Measurements from ENCODE around the gene SALL3.

Gene SALL3

GRCh38 chr18:78967692-78968091 lies 11.9 kb upstream of the SALL3 start:
- no peak overlapping the region for H3K4me3 ChIP-seq (ENCODE audit: low read length)
- H3K27ac ChIP-seq (ENCODE audit: low read depth, low read length) = no peak overlapping the region
- H3K4me1 ChIP-seq (ENCODE audit: control insufficient read depth, insufficient read depth, low read length) = no peaks in the 10 kb centered on the region
- no peak overlapping the region for H3K9ac ChIP-seq (ENCODE audit: low read length)
- H3K36me3 ChIP-seq (ENCODE audit: control insufficient read depth, insufficient read depth, low read length) = no peaks in the 10 kb centered on the region
- H3K27me3 ChIP-seq (ENCODE audit: control insufficient read depth, insufficient read depth, low read length) = peaks cover 5% of the 10 kb centered on the region

DNA sequence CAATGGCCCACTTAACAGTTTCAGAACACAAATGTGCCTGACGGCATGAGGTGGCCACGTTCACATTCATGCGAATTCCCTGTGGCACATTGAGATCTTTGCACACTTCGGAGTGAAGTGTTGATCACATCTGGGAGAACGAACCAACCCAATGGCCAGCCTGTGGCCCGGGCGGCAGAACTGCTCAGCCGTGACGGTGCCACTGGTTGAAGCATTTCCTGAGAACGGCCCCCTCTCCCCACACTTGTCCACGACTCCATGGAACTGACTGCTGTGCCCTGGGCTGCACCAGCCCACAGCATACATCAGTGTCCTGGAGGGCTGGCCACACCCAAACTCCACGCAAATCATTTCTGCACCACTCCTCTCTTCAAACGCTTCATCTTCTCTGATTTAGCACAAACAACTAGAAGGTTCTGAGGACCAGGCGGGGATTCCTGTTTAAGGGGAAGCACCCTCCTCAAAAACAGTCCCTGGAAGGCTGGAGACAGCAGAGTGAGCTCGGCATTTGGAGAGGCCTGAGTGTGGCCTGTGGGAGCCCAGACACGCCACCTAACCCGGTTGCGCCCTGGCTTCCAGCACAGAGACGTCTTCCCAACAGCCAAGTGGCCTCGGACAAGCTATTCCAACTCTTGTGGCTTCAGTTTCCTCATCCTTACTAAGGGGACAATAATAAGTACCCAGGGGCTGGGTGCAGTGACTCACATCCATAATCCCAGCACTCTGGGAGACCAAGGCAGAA lies 9.9 kb upstream of the SALL3 start:
- H3K36me3 ChIP-seq (ENCODE audit: control insufficient read depth, insufficient read depth, low read length) = no peaks in the 10 kb centered on the region
- no peak overlapping the region for H3K27ac ChIP-seq (ENCODE audit: low read depth, low read length)
- H3K27me3 ChIP-seq (ENCODE audit: control insufficient read depth, insufficient read depth, low read length) = peaks cover 8% of the 10 kb centered on the region
- no peaks in the 10 kb centered on the region for H3K4me1 ChIP-seq (ENCODE audit: control insufficient read depth, insufficient read depth, low read length)
- H3K9ac ChIP-seq (ENCODE audit: low read length) = no peak overlapping the region
- H3K4me3 ChIP-seq (ENCODE audit: low read length) = no peak overlapping the region

DNA sequence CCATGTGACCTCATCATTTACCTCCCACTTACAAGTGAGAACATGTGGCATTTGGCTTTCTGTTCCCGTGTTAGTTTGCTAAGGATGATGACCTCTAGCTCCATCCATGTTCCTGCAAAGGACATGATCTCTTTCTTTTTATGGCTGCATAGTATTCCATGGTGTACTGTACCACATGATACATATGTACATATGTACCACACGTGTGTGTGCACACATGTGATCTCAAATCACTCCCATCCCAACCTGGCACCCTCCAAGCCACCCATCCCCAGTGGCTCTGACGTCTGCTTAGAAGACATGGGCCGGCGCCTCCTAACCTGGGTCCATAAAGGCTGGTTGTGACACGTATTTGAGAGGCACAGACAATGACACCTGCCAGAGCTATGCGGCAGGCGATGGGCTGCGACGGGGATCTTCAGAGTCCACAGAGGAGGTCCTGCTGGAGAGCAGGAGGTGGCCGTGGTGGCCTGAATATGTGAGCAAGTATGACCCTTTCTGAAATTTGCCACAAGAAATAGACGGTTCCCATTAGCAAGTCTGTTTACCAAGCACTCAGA lies 8.8 kb upstream of the SALL3 start:
- H3K27ac ChIP-seq (ENCODE audit: low read depth, low read length) = no peak overlapping the region
- H3K4me1 ChIP-seq (ENCODE audit: control insufficient read depth, insufficient read depth, low read length) = no peaks in the 10 kb centered on the region
- no peaks in the 10 kb centered on the region for H3K36me3 ChIP-seq (ENCODE audit: control insufficient read depth, insufficient read depth, low read length)
- no peak overlapping the region for H3K4me3 ChIP-seq (ENCODE audit: low read length)
- no peak overlapping the region for H3K9ac ChIP-seq (ENCODE audit: low read length)
- peaks cover 8% of the 10 kb centered on the region for H3K27me3 ChIP-seq (ENCODE audit: control insufficient read depth, insufficient read depth, low read length)

DNA sequence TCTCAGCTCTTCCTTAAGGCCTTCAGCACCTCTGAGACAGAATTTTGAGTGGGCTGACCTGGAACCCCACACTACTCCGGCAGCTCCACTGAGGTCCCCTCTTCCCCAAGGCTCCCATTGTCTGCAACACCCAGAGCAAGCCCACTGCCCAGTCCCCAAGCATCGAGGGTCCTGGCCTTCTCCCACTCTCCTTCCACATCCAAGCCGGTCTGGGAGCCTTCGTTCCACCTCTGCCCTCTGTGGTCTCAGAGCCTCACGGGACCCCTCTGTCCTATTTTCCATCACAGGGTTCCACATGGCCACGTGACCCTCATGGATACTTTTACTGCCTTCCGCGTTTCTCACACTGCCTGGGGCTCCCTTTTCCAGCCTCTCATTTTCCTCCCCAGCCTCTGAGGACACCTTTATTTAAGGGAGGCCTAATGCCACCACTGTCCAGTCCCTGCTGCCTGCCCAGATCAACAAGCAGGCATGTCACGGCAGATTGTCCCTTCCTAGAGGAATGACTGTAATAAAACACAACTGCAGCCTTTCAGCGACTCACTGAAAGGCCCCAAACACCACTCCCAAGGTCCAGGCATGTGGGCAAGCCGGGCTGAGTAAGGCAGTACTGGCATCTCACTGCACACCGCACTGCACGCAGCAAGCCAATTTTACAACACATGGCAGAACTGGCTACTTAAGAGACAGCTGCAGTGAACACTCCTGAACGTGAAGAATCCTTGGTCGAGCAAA lies 7.9 kb upstream of the SALL3 start:
- Histone ChIP-seq H3K36me3 (ENCODE audit: control insufficient read depth, insufficient read depth, low read length) (no peaks in the 10 kb centered on the region), H3K4me3 (ENCODE audit: low read length) (no peak overlapping the region), H3K27ac (ENCODE audit: low read depth, low read length) (no peak overlapping the region), H3K27me3 (ENCODE audit: control insufficient read depth, insufficient read depth, low read length) (peaks cover 8% of the 10 kb centered on the region), H3K4me1 (ENCODE audit: control insufficient read depth, insufficient read depth, low read length) (no peaks in the 10 kb centered on the region), H3K9ac (ENCODE audit: low read length) (no peak overlapping the region)

- H3K27me3 ChIP-seq (ENCODE audit: control insufficient read depth, insufficient read depth, low read length) = peaks cover 9% of the 10 kb centered on the region
- no peak overlapping the region for H3K27ac ChIP-seq (ENCODE audit: low read depth, low read length)
- H3K4me3 ChIP-seq (ENCODE audit: low read length) = no peak overlapping the region
- H3K36me3 ChIP-seq (ENCODE audit: control insufficient read depth, insufficient read depth, low read length) = no peaks in the 10 kb centered on the region
- no peaks in the 10 kb centered on the region for H3K4me1 ChIP-seq (ENCODE audit: control insufficient read depth, insufficient read depth, low read length)
- H3K9ac ChIP-seq (ENCODE audit: low read length) = no peak overlapping the region
Measured at GRCh38 chr18:78972385-78972918, 7.2 kb upstream of the SALL3 start.

- no peak overlapping the region for H3K4me3 ChIP-seq (ENCODE audit: low read length)
- H3K4me1 ChIP-seq (ENCODE audit: control insufficient read depth, insufficient read depth, low read length) = no peaks in the 10 kb centered on the region
- H3K27me3 ChIP-seq (ENCODE audit: control insufficient read depth, insufficient read depth, low read length) = peaks cover 10% of the 10 kb centered on the region
- no peak overlapping the region for H3K27ac ChIP-seq (ENCODE audit: low read depth, low read length)
- H3K9ac ChIP-seq (ENCODE audit: low read length) = no peak overlapping the region
- no peaks in the 10 kb centered on the region for H3K36me3 ChIP-seq (ENCODE audit: control insufficient read depth, insufficient read depth, low read length)
Measured at GRCh38 chr18:78972930-78973331, 6.7 kb upstream of the SALL3 start.

DNA sequence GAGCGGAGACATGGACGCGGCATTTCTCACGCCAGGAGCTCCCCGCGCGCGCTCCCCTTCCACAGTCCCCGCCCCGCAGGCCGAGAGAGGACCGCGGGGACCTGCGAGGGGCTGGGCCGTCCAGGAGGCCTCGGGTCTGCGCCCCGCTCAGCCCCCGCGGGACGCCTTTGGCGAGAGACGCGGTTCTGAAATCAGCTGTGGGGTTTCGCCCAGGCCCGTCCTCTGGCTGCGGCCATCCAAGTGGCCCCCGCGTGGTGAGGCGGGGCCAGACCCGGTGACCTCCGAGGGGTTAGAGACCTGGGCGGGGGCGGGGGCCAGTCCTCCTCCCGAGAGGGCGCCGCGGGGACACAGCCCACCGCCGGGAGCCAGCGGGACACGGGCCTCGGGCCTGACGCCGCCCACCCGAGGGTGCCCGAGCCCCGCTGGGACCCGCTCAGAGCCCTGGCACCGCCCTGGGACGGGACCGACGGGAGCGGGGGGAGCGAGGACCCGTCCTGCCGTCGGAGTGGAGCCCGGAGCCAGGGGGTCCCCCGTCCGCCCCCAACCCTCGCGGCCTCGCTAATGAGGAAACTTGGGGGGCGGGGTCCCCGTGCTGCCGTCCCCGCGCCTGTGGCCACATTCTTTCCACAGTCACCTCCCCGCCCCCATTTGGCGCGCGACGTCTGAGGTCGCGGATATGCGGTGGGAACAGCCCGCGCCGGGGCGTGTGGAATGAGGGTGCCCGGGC lies 6.1 kb upstream of the SALL3 start:
- no peak overlapping the region for H3K27ac ChIP-seq (ENCODE audit: low read depth, low read length)
- no peak overlapping the region for H3K4me3 ChIP-seq (ENCODE audit: low read length)
- H3K9ac ChIP-seq (ENCODE audit: low read length) = no peak overlapping the region
- no peaks in the 10 kb centered on the region for H3K36me3 ChIP-seq (ENCODE audit: control insufficient read depth, insufficient read depth, low read length)
- peaks cover 13% of the 10 kb centered on the region for H3K27me3 ChIP-seq (ENCODE audit: control insufficient read depth, insufficient read depth, low read length)
- no peaks in the 10 kb centered on the region for H3K4me1 ChIP-seq (ENCODE audit: control insufficient read depth, insufficient read depth, low read length)

DNA sequence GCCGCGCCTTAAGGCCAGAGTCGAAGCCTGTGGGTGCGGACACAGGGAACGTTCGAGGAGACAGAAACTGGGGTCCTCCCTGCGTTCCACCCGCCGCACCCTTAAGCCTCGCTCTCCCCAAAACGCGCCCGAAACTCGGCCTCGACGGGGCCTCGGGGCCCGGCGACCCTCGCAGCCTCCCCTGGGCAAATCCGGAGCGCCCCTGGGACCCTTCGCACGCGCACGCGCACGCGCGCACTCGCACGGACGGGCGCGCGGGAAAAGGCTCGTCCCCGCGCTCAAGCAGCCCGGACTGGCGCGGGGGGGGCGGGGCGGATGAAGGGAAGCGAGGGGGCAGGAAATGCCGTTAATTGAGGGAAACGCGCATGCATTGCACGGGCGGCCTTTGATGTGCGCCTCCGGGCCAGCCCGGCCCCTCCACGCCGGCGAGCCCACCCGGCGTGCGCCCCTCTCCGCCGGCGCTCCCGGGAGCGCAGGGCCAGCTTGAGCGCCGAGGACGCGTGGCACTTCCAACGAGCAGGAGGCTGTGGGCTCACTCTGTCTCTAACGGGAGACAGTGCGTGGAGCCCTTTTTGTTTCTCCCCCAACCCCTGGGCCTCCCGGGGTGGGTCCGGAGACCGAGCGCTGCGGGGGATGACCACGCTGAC lies 5.4 kb upstream of the SALL3 start:
- Histone ChIP-seq H3K4me1 (ENCODE audit: control insufficient read depth, insufficient read depth, low read length) (no peaks in the 10 kb centered on the region), H3K27me3 (ENCODE audit: control insufficient read depth, insufficient read depth, low read length) (peaks cover 14% of the 10 kb centered on the region), H3K9ac (ENCODE audit: low read length) (no peak overlapping the region), H3K36me3 (ENCODE audit: control insufficient read depth, insufficient read depth, low read length) (no peaks in the 10 kb centered on the region), H3K4me3 (ENCODE audit: low read length) (no peak overlapping the region), H3K27ac (ENCODE audit: low read depth, low read length) (no peak overlapping the region)

GRCh38 chr18:78975292-78975691 lies 4.3 kb upstream of the SALL3 start:
- H3K9ac ChIP-seq (ENCODE audit: low read length) = no peak overlapping the region
- no peaks in the 10 kb centered on the region for H3K36me3 ChIP-seq (ENCODE audit: control insufficient read depth, insufficient read depth, low read length)
- H3K4me3 ChIP-seq (ENCODE audit: low read length) = no peak overlapping the region
- H3K27me3 ChIP-seq (ENCODE audit: control insufficient read depth, insufficient read depth, low read length) = peaks cover 14% of the 10 kb centered on the region
- H3K4me1 ChIP-seq (ENCODE audit: control insufficient read depth, insufficient read depth, low read length) = no peaks in the 10 kb centered on the region
- H3K27ac ChIP-seq (ENCODE audit: low read depth, low read length) = no peak overlapping the region

DNA sequence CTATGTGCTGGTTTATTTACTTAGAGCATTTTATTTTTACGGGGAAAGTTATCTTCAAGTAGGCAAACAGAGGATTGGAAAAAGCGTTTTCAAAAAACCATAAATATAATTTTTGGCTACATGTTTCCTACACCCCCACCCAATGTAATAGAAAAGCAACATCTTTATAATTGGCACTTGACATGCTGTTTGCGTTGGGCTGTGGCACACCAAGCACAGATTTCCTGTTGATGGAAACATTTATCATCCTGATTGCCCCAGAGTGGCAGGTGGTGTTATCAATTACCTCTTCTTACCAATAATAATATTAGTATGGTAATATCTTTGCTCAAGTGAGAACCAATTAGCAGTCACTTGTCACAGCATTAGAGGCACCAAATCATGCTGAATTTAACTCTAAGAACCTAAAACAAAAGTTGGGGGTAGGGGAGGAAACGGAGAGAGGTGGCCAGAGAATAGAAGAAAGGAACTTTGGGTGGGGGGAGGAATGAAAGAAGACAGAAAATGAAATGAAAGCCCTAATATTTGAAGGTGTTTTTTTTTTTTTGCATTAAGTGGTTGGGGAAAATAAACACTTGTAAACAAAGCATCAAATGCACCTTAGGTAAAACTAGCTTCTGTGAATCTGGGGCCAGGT lies 3.8 kb upstream of the SALL3 start:
- H3K27ac ChIP-seq (ENCODE audit: low read depth, low read length) = no peak overlapping the region
- no peaks in the 10 kb centered on the region for H3K4me1 ChIP-seq (ENCODE audit: control insufficient read depth, insufficient read depth, low read length)
- no peaks in the 10 kb centered on the region for H3K36me3 ChIP-seq (ENCODE audit: control insufficient read depth, insufficient read depth, low read length)
- H3K27me3 ChIP-seq (ENCODE audit: control insufficient read depth, insufficient read depth, low read length) = peaks cover 14% of the 10 kb centered on the region
- no peak overlapping the region for H3K9ac ChIP-seq (ENCODE audit: low read length)
- no peak overlapping the region for H3K4me3 ChIP-seq (ENCODE audit: low read length)

- H3K9ac ChIP-seq (ENCODE audit: low read length) = no peak overlapping the region
- H3K36me3 ChIP-seq (ENCODE audit: control insufficient read depth, insufficient read depth, low read length) = no peaks in the 10 kb centered on the region
- no peak overlapping the region for H3K27ac ChIP-seq (ENCODE audit: low read depth, low read length)
- no peaks in the 10 kb centered on the region for H3K4me1 ChIP-seq (ENCODE audit: control insufficient read depth, insufficient read depth, low read length)
- no peak overlapping the region for H3K4me3 ChIP-seq (ENCODE audit: low read length)
- H3K27me3 ChIP-seq (ENCODE audit: control insufficient read depth, insufficient read depth, low read length) = peaks cover 21% of the 10 kb centered on the region
Measured at GRCh38 chr18:78976765-78977636, 2.6 kb upstream of the SALL3 start.
